NB4 (cell line): ENCODE results near the gene DIS3L2.

ENCODE experiments used
- DNase-seq: peaks from one replicate; pipeline ENCODE4 v3.0.0; 2010; ENCODE audit warnings: low read depth
- H3K4me3 ChIP-seq: one replicate; pipeline ENCODE4 v1.5.1; 2011; ENCODE audit warnings: mild to moderate bottlenecking, low read depth, low read length, moderate library complexity
- CTCF ChIP-seq: IDR thresholded peaks from one replicate; pipeline ENCODE4 v1.5.1; 2012; ENCODE audit warnings: low read depth, low read length
- MYC ChIP-seq: IDR thresholded peaks from 2 replicates; pipeline ENCODE4 v1.6.1; 2011; ENCODE audit warnings: low read depth, low read length
- POLR2A ChIP-seq: IDR thresholded peaks from 2 replicates; pipeline ENCODE4 v1.6.1; 2011; ENCODE audit warnings: mild to moderate bottlenecking; ENCODE audit not compliant: insufficient read length; ENCODE audit errors: extremely low read depth
- TF ChIP-seq, protein P1 (sequence below): IDR thresholded peaks from 2 replicates; pipeline ENCODE4 v1.6.1; 2011; ENCODE audit warnings: low read depth, low read length

DIS3L2 gene

GRCh38 chr2:232183279-232183678 is 221.8 kb downstream of the DIS3L2 start:
- DNase-seq = no peak
- no peak overlapping the region for H3K4me3 ChIP-seq
- TF ChIP-seq MYC = no peak
- TF ChIP-seq, protein P1, sequence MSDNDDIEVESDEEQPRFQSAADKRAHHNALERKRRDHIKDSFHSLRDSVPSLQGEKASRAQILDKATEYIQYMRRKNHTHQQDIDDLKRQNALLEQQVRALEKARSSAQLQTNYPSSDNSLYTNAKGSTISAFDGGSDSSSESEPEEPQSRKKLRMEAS = no peak
- no peak for TF ChIP-seq CTCF
- TF ChIP-seq POLR2A = no peak

- no peak overlapping the region for H3K4me3 ChIP-seq
- no peak for DNase-seq
- TF ChIP-seq MYC (no peak), CTCF (no peak), POLR2A (no peak)
- TF ChIP-seq, protein P1 = no peak
Observed at GRCh38 chr2:232184346-232184745, 222.8 kb downstream of the DIS3L2 start.

DNA sequence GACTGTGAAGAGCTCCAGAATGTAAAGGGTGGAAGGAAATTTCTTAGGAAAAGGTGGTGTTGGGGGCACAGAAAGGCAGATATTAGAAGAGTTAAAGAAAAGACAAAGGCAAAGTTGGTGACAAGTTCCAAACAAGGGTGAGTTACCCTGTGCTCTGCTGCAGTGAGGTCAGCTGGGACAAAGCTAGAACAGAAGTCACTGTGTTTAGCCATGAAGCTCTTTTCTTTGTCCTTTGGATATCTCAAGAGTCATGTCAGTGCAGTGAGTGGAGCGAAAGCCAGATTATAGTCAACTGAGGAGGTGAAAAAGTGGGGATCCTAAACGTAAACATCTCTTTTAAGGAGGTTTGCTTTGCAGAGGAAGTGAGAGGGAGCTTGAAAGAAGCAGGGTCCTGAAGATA is 229.3 kb downstream of the DIS3L2 start:
- TF ChIP-seq CTCF (no peak), POLR2A (no peak)
- TF ChIP-seq, protein P1 = no peak
- DNase-seq = no peak
- no peak overlapping the region for H3K4me3 ChIP-seq

- TF ChIP-seq POLR2A = no peak
- TF ChIP-seq, protein P1 = no peak
- no peak for TF ChIP-seq CTCF
- no peak for TF ChIP-seq MYC
- DNase-seq = no peak
- no peak overlapping the region for H3K4me3 ChIP-seq
Observed at GRCh38 chr2:232195487-232195886, 234.0 kb downstream of the DIS3L2 start.

DNA sequence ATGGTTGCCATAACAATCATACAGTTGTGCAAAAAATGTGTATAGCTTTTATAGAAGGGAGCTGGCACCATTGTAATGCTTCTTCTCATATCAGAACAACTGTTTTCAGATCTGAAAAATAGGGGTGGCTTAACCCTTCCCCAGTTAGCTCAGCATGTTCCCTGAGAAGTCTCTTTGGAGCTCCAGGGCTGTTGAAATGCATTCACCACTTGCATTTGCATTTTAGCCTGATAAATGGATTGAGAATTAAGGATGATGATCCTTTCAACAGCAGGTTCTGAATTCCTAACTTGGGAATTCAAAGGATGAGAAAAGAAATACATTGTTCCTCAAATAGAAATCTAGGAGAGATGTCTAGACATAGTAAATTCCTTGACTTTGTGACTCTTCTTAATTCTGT is 235.3 kb downstream of the DIS3L2 start:
- DNase-seq = no peak
- no peak overlapping the region for H3K4me3 ChIP-seq
- TF ChIP-seq, protein P1 = no peak
- no peak for TF ChIP-seq CTCF
- no peak for TF ChIP-seq MYC
- TF ChIP-seq POLR2A = no peak

GRCh38 chr2:232200195-232200594 is 238.7 kb downstream of the DIS3L2 start:
- no peak for DNase-seq
- H3K4me3 ChIP-seq = no peak overlapping the region
- TF ChIP-seq, protein P1 = no peak
- TF ChIP-seq CTCF (no peak), POLR2A (no peak), MYC (no peak)
